Esophagus muscularis mucosa (tissue), 4 donors: ENCODE measurements around the gene CST9L. TPM values are rescaled to one million over a fixed set of nuclear protein-coding genes. Genes with fewer than 3 reads are reported as not detected.

Source experiments
- DNase-seq: peaks from one replicate; pipeline ENCODE4 v3.0.0-alpha.2; 2017; ENCODE audit errors: extremely low spot score
- H3K27ac ChIP-seq, 4 donors: fragments of 200-600 bp; sonication (generic); replicated peaks in 1 of 4; 1 replicate in 3 of 4; 2 replicates in 1 of 4; pipeline ENCODE4 v1.5.1; 2016 to 2019; ENCODE audit warnings: mild to moderate bottlenecking in 1 of 4
- H3K27me3 ChIP-seq, 4 donors: fragments of 200-600 bp; sonication (generic); one replicate each; pipeline versions ENCODE4 v1.5.1 to v1.6.0; 2016 to 2019
- H3K36me3 ChIP-seq, 4 donors: fragments of 200-600 bp; sonication (generic); one replicate each; pipeline ENCODE4 v1.5.1; 2016 to 2019
- H3K4me1 ChIP-seq, 4 donors: fragments of 200-600 bp; sonication (generic); one replicate each; pipeline ENCODE4 v1.5.1; 2016 to 2019
- H3K4me3 ChIP-seq, 4 donors: fragments of 200-600 bp; sonication (generic); 1 replicate in 2 of 4; 2 replicates in 2 of 4; pipeline ENCODE4 v1.5.1; 2016 to 2019; ENCODE audit warnings: mild to moderate bottlenecking in 4 of 4, moderate library complexity in 1 of 4
- H3K9me3 ChIP-seq, 4 donors: fragments of 200-600 bp; sonication (generic); 1 replicate in 3 of 4; 2 replicates in 1 of 4; pipeline ENCODE4 v1.5.1; 2016 to 2019
- CTCF ChIP-seq, 3 experiments: fragments of 200-600 bp in 2 of 3; fragments of 450-650 bp in 1 of 3; sonication (generic) in 2 of 3; IDR thresholded peaks; one replicate each; pipeline ENCODE4 v1.5.1; 2017 to 2019; ENCODE audit warnings: antibody characterized with exemption in 3 of 3, mild to moderate bottlenecking in 2 of 3, moderate library complexity in 1 of 3
- EP300 ChIP-seq: sonication (generic); formaldehyde crosslinking; IDR thresholded peaks from one replicate; pipeline ENCODE4 v1.6.1; 2017; ENCODE audit warnings: antibody characterized with exemption
- POLR2A ChIP-seq: fragments of 450-650 bp; IDR thresholded peaks from one replicate; pipeline ENCODE4 v1.6.1; 2017; ENCODE audit warnings: antibody characterized with exemption, moderate library complexity, mild to moderate bottlenecking, low read depth
- POLR2AphosphoS5 ChIP-seq, 2 donors: sonication (generic); formaldehyde crosslinking; IDR thresholded peaks; one replicate each; pipeline ENCODE4 v1.6.1; 2017; ENCODE audit warnings: antibody characterized with exemption in 2 of 2
- WGBS: methylation state at CpG from one replicate; pipeline ENCODE4 v1.1.5; 2018; 5-methylcytosine and 5-hydroxymethylcytosine counted together
- intact Hi-C: fragments of 100-400 bp; cut with DNase I; formaldehyde crosslinking; loops from one replicate; pipeline ENCODE4 v1.15.1; 2023
- total RNA-seq, 4 donors: library from RNA; depleted of rRNA; stranded (reverse); fragments of >200 nt; gene quantifications; one replicate each; pipeline versions ENCODE4 v1.1.0 to v1.2.1, GENCODE V29; 2016

Gene CST9L
- total RNA-seq, 4 donors from 2014 or later: not detected

GRCh38 chr20:23526850-23527249 is 41.4 kb downstream of the CST9L start:
- WGBS: 89% methylated on average over 1 of the region's 1 CpG
- intact Hi-C loops: no loop called here
- TF ChIP-seq EP300 (no peak), CTCF (IDR thresholded peaks at IDR 0.05) (no peak), POLR2A (no peak), POLR2AphosphoS5 (IDR thresholded peaks at IDR 0.05) (no peak)
- H3K9me3 ChIP-seq: peaks cover 0 to 13% (median 6%) of the 10 kb centered on the region in 4 donors
- DNase-seq: no peak
- no peak overlapping the region for H3K27ac ChIP-seq
- no peaks in the 10 kb centered on the region for H3K36me3 ChIP-seq
- no peak overlapping the region for H3K4me3 ChIP-seq
- H3K4me1 ChIP-seq: no peaks in the 10 kb centered on the region
- H3K27me3 ChIP-seq: no peaks in the 10 kb centered on the region

GRCh38 chr20:23524146-23524545 is 44.1 kb downstream of the CST9L start:
- intact Hi-C loops: no loop called here
- H3K4me3 ChIP-seq: no peak overlapping the region
- H3K27me3 ChIP-seq: no peaks in the 10 kb centered on the region
- no peak for DNase-seq
- H3K36me3 ChIP-seq: no peaks in the 10 kb centered on the region
- TF ChIP-seq EP300: no peak
- TF ChIP-seq POLR2AphosphoS5 (IDR thresholded peaks at IDR 0.05): no peak
- H3K4me1 ChIP-seq: no peaks in the 10 kb centered on the region
- 81% methylated on average over 10 of the region's 10 CpGs for WGBS
- H3K27ac ChIP-seq: no peak overlapping the region
- H3K9me3 ChIP-seq: peaks cover 0 to 12% (median 6%) of the 10 kb centered on the region in 4 donors

- H3K36me3 ChIP-seq: no peaks in the 10 kb centered on the region
- H3K4me3 ChIP-seq: no peak overlapping the region
- no peaks in the 10 kb centered on the region for H3K27me3 ChIP-seq
- 65% methylated on average over 2 of the region's 2 CpGs for WGBS
- intact Hi-C loops: no loop called here
- H3K4me1 ChIP-seq: peaks cover 0 to 2% (median 0%) of the 10 kb centered on the region in 4 donors
- no peak for DNase-seq
- H3K9me3 ChIP-seq: no peaks in the 10 kb centered on the region
- no peak for TF ChIP-seq POLR2A
- no peak for TF ChIP-seq POLR2AphosphoS5 (IDR thresholded peaks at IDR 0.05)
- TF ChIP-seq CTCF (IDR thresholded peaks at IDR 0.05): no peak
- H3K27ac ChIP-seq: no peak overlapping the region
Measured at GRCh38 chr20:23520185-23520584, 48.1 kb downstream of the CST9L start.

- no peak overlapping the region for H3K4me3 ChIP-seq
- H3K4me1 ChIP-seq: peaks cover 0 to 6% (median 0%) of the 10 kb centered on the region in 4 donors
- WGBS: 80% methylated on average over 6 of the region's 6 CpGs
- H3K27me3 ChIP-seq: no peaks in the 10 kb centered on the region
- no peaks in the 10 kb centered on the region for H3K9me3 ChIP-seq
- intact Hi-C loops: no loop called here
- TF ChIP-seq POLR2AphosphoS5 (IDR thresholded peaks at IDR 0.05): no peak
- no peak for TF ChIP-seq POLR2A
- no peak for TF ChIP-seq CTCF (IDR thresholded peaks at IDR 0.05)
- no peak for TF ChIP-seq EP300
- H3K36me3 ChIP-seq: no peaks in the 10 kb centered on the region
- no peak for DNase-seq
- H3K27ac ChIP-seq: no peak overlapping the region
Measured at GRCh38 chr20:23519556-23519955, 48.7 kb downstream of the CST9L start.

- Histone ChIP-seq H3K27me3 (no peaks in the 10 kb centered on the region), H3K4me1 (peaks cover 0 to 6% (median 0%) of the 10 kb centered on the region in 4 donors), H3K27ac (no peak overlapping the region), H3K9me3 (no peaks in the 10 kb centered on the region), H3K36me3 (no peaks in the 10 kb centered on the region), H3K4me3 (no peak overlapping the region)
- intact Hi-C loops: no loop called here
- DNase-seq: no peak
- TF ChIP-seq CTCF (IDR thresholded peaks at IDR 0.05) (no peak), POLR2AphosphoS5 (IDR thresholded peaks at IDR 0.05) (no peak), POLR2A (no peak), EP300 (no peak)
- WGBS: 63% methylated on average over 3 of the region's 4 CpGs
Measured at GRCh38 chr20:23517719-23518118, 50.6 kb downstream of the CST9L start.
